Daoy (cell line): ENCODE data around the gene DNM3. TPM values are rescaled to one million over a fixed set of nuclear protein-coding genes. Genes with fewer than 3 reads are reported as not detected.

Experiments used
- DNase-seq: peaks from one replicate; pipeline ENCODE4 v3.0.0-alpha.2; 2015; ENCODE audit warnings: low read depth
- total RNA-seq: library from RNA; depleted of rRNA; stranded (reverse); fragments of >200 nt; shearing (Covaris generic); gene quantifications from 2 replicates; pipeline ENCODE4 v1.2.3, GENCODE V29; 2014

The DNM3 gene
- total RNA-seq, 1 experiment from 2014 or later = 4.5 TPM

DNA sequence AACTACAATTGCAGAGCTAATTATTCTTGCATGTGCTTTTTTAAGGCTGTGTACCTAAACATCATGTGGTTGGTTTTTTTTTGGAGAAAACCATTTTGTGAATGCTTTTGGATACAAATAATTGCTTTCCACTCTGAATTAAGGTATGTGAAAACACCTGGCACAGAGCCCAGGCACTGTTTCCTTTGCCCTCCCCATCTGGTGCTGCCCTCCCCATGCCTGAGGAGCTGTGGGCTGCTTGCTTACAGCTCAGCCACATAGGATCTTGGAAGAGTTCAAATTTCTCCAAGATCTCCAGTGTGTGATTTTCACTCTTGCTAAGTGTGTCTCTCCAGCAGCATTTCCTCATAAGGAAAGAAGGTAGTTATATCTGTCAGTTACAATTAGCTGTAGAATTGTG, 27.8 kb downstream of the DNM3 start:
- DNase-seq = peak; percentile 9

DNA sequence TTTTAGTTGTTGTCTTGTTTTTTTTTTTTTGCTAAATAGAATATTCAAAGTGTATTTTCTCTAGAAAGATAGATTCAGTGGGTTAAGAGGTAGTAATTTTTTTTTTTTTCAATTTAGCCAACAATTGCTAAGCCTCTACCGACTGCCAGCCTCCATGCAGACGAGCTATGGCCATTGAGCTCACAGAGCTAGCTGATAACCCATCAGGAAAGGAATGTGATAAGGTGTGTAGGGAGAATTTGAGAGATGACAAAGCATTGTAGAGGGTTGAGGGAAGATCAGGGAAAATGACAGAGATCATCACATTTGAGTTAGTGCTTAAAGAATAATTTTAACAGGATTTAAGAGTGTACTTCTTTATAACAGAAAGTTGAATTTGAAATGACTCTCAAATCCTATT, 30.6 kb downstream of the DNM3 start:
- no peak for DNase-seq

DNA sequence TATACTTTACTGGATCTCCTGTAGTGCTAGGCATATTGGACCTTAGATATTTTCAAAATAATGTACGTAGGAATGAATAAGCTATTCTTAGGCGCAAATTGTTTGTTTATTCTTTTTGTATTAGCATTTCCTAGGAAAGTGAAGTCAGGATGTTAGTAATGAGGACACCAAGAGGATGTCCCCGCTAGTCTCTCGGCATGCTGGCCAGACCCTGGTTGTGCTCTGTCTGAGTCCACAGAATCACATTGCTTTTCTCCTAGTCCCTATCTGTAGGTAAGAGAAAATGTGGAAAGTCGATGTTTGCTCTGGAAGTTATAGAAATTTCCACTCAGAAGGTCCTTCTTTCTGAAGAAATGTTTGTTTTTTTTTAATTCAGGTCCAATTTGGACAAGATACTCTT, 31.1 kb downstream of the DNM3 start:
- DNase-seq = no peak

- DNase-seq = no peak
These were observed 32.4 kb downstream of the DNM3 start for GRCh38 chr1:171873664-171874063.

GRCh38 chr1:171877701-171878100, 36.4 kb downstream of the DNM3 start:
- peak; percentile 56 for DNase-seq

GRCh38 chr1:171879556-171879955, 38.3 kb downstream of the DNM3 start:
- DNase-seq = no peak

- DNase-seq = peak; percentile 78
These were observed 40.1 kb downstream of the DNM3 start for GRCh38 chr1:171881442-171881841.

DNA sequence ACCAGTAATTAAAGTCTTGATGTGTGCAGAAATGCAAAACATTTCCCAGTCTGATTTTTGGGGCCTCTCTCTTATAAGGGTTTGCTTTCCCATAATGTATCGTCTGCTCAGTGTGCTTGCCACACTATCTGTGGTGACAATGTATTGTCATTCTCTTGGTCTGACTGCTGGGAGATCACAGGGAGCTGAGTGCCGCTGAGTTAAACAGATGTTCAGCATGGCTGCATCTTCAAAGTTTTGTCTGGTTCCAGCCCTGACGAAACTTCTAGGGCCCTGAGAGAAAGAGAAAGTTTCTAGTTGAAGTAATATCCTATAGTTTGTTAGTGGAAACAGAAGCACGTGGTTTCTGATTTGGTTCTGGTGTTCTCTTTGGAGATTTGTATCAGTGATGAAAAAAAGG, 42.6 kb downstream of the DNM3 start:
- no peak for DNase-seq

- DNase-seq = no peak
These were observed 43.2 kb downstream of the DNM3 start for GRCh38 chr1:171884475-171884874.

GRCh38 chr1:171890131-171890530, 48.8 kb downstream of the DNM3 start:
- DNase-seq = no peak

DNA sequence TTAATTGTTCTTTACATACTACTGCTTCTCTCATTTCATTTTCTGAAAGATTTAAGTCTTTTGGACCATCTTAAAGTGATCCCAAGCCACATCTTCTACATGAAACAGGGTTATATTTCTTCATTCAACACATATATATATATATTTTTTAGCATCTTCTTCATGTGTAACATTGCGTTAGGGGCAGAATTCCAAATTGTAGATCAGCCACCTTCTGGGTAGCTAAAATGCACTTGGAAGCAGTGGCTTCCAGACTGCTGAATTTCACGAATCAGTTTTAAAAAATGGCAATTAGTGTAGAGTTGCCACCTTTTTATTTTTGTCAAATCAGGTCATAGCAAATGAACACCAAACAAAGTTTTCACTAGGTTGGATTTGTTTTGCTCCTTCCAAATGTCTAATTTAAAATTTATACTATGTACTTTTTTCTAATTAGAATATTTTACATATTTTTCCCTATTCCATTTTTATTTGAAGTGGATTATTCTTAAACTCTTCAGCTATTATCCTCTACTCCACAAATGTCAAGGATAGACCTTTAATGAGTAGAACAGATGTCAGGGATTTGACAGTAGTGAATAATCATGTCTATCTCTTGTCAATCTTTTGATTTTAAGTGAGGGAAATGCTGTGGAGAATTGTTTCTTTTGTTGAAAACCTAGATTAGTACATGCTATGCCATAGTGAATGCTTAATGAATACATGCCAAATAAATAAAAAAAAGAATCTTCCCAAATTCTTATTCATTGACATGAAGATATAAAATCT, 55.8 kb downstream of the DNM3 start:
- no peak for DNase-seq

GRCh38 chr1:171898941-171899340, 57.6 kb downstream of the DNM3 start:
- peak; percentile 12 for DNase-seq

DNA sequence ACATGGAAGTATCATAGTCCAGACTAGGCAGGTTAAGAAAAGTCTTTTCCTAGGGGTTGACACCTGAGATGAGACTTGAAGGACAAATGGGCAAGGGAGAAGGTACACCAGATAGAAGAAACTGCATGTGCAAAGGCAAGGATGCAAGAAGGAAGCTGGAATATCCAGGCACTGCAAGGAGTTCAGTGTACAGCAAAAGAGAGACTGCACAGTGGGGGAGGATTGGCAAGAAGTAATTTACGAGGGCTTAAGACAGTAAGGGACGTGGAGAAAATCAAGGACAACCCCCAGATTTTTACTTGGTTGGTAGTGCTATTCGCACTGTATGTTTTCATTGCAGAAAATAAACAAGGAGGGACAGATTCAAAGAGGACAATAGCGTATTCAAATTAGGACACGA, 58.5 kb downstream of the DNM3 start:
- DNase-seq = no peak

- DNase-seq = peak; percentile 32
These were observed 59.9 kb downstream of the DNM3 start for GRCh38 chr1:171901245-171901644.

- no peak for DNase-seq
These were observed 61.2 kb downstream of the DNM3 start for GRCh38 chr1:171902527-171902926.

DNA sequence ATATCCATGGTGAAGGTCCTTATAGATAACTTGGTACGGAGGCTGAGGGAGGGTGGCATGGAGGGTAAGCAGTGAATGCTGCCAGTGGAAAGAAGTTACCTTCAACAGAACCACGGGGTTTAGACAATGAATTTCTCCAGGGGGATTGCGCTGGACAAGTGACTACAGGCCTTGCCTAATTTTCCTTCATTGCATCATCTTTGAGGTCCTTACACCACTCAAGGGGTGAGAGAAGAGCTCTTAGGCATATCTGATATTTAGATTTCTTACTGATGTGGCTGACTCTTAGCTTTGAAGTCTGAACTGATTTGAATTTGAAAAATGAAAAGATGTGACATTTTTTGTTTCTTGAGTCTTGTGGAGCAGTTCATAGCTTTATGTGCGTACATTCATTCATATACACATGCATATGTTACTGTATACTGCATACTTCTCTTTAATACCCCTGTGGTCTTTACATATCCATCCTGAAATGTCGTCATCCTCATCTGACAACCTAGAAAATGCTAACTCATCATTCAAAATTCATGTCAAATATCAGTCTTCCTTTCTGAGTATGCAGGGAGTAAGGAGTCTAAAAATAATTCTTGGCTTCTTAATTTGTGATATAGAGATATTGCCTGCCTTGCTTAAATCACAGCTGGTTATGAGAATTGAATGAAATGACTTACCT, 63.6 kb downstream of the DNM3 start:
- DNase-seq = no peak

DNA sequence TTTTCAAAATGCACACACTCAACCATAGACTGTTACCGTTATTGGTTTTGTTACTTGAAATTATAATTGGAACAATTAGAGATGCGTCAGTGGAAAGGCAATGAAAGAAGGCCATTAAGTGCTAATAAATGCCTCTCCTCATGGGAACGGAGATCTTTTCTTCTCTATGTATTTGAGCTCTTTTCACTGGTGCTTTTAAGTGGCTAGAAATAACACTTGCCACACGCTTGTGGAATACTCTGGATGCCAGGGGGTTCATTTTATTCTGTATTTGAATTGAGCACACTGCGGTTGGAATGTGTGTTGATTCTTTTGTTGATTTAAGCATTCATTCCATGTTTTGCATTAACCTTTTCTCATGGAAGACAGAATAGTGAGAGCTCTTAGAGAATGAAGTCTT, 68.4 kb downstream of the DNM3 start:
- DNase-seq = no peak

- DNase-seq = peak; percentile 5
These were observed 69.5 kb downstream of the DNM3 start for GRCh38 chr1:171910786-171911185.

- no peak for DNase-seq
These were observed 70.2 kb downstream of the DNM3 start for GRCh38 chr1:171911506-171911905.

DNA sequence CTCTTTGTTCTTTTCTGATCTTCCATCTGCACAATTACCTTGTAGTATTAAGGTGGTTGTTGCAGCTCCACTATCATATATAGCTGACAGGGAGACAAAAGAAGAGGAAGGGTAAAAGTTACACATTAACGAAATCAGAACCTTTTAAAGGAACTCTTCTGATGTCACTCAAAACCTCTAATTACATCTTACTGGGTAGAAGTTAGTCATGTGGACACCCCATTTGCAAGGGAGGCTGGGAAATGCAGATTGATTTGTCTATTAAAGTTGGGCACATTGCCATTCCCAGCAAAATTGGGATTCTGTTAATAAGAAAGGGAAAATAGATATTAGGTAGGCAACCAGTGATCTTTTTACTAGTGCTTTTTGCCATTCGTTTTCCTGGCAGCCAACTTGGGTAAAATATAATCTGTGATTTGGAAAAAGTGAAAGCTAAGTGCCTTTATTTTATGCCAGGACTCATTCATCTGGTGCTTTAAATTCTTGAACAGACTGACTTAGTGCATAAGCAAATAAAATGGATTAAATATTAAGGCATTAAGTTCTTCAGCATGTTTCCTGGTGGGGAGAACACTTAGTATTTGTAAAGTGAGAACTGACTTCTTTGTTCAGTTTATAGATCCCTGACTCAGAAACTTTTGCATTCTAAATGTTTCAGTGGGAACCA, 71.3 kb downstream of the DNM3 start:
- DNase-seq = no peak

DNA sequence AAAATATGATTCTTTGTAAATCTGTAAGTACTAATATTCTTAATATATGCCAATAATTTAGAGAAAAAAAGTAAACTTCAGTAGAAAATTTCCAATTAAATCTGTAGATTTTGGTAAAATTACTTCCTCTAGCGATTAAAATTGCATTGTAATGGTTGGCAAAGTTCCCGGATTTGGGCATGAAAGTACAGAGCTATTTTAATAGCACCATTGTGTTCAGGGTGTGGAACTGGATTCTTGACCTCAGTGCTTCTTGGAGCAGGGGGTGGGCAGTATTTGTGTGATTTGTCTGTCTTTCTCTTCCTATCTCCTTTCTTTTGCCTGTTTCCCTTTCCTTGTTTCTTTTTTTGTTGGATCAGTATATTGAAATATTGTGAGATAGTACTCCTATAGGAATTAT, 72.1 kb downstream of the DNM3 start:
- peak; percentile 24 for DNase-seq

DNA sequence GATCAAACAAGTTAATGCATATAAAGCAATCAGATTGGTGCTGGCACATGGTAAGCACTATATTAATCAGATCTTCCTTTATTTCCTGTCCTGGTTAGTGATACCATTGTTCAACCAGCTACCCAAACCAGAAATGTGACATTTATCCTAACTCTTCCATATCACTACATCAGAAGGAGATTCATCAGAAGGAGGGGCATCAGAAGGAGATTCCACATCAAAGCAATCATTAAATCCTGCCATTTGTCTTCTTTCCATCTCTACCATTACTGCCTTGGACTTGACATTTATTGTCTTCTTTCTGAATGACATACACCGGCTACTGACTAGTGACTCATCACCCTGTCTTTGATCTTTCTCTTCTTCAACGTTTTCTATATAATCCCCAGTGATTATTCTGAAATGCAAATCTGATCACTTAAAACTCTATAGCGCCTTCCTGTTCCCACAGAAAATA, 75.0 kb downstream of the DNM3 start:
- DNase-seq = no peak

DNA sequence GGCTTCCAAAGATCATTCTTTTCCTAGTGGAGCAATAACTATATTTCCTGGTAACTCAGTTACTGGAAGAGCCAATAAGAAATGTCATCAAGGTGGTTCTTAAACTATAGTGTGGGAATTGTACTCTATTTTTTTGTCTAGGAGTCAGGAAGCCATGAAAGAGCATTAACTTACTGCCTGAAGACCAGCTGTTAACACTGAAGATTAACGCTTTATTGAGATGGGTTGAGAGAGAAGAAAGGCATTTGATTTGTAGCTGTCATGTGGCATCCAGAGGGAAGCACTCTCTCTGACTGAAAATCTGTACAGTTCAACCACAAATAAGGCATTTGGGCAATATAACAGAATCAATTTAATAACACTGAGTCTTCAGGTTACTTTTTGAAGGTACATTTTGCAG, 76.0 kb downstream of the DNM3 start:
- DNase-seq = no peak
